GM13977 (cell line): ENCODE results near the gene NINJ2.
A peak's percentile ranks its signal among the peaks of the same experiment; 100 is the strongest.

Experiments
- DNase-seq: peaks from one replicate; pipeline ENCODE4 v3.0.0; 2012; ENCODE audit warnings: low spot score
- CTCF ChIP-seq: IDR thresholded peaks from 2 replicates; pipeline ENCODE4 v1.5.1; 2012; ENCODE audit warnings: mild to moderate bottlenecking, control low read depth; ENCODE audit not compliant: insufficient read depth; ENCODE audit errors: extremely low read depth, missing control alignments
- in situ Hi-C: fragments of 300-500 bp; cut with MboI; formaldehyde crosslinking; loops from one replicate; pipeline ENCODE4 v1.12.0; 2022; ENCODE audit warnings: low sequenced_read_pairs, low pct_unique_long_range_greater_than_20kb, mixed read lengths, inconsistent platforms; ENCODE audit not compliant: unreplicated experiment

The NINJ2 gene

GRCh38 chr12:547883-548470, 115.3 kb downstream of the NINJ2 start:
- no peak for TF ChIP-seq CTCF
- in situ Hi-C loops, result loop anchor here (10.0 kb wide), 1 partner anchor 93 kb away; the partner anchor contains the start of gene B4GALNT3

GRCh38 chr12:546920-547845, 116.1 kb downstream of the NINJ2 start:
- peak; percentile 93 for DNase-seq
- in situ Hi-C loops, result loop anchor here (10.0 kb wide), 1 partner anchor 92 kb away; the partner anchor contains the start of gene B4GALNT3
- TF ChIP-seq CTCF, result peak; percentile 100

More at GRCh38 chr12:547883-548470, 115.3 kb downstream of the NINJ2 start:
- DNase-seq, result no peak

GRCh38 chr12:546265-546919, 116.9 kb downstream of the NINJ2 start:
- in situ Hi-C loops, result loop anchor here (10.0 kb wide), 1 partner anchor 92 kb away; the partner anchor contains the start of gene B4GALNT3
- no peak for DNase-seq
- no peak for TF ChIP-seq CTCF

GRCh38 chr12:545835-546234, 117.4 kb downstream of the NINJ2 start:
- TF ChIP-seq CTCF, result no peak
- in situ Hi-C loops, result loop anchor here (10.0 kb wide), 1 partner anchor 91 kb away; the partner anchor contains the start of gene B4GALNT3
- no peak for DNase-seq

- DNase-seq, result no peak
- TF ChIP-seq CTCF, result no peak
- in situ Hi-C loops, result loop anchor here (10.0 kb wide), 1 partner anchor 90 kb away; the partner anchor contains the start of gene B4GALNT3
These were observed 118.2 kb downstream of the NINJ2 start for GRCh38 chr12:544941-545635.
